K562 (cell line): ENCODE data around the gene TRABD. TPM values are rescaled to one million over a fixed set of nuclear protein-coding genes. Genes with fewer than 3 reads are reported as not detected.
A peak's percentile ranks its signal among the peaks of the same experiment; 100 is the strongest.

ENCODE experiments used
- ATF1 ChIP-seq, 2 experiments: fragments of 450-650 bp in 1 of 2; IDR thresholded peaks; 2 replicates each; pipeline ENCODE4 v1.6.1; 2016; ENCODE audit warnings: missing compliant biosample characterization in 1 of 2, missing genetic modification characterization in 1 of 2
- ATF7 ChIP-seq: fragments of 450-650 bp; IDR thresholded peaks from 2 replicates; pipeline ENCODE4 v1.7.1; 2014; ENCODE audit warnings: mild to moderate bottlenecking, moderate library complexity
- E2F6 ChIP-seq, 2 experiments: IDR thresholded peaks; 2 replicates each; pipeline ENCODE4 v1.6.1; 2011; ENCODE audit warnings: borderline replicate concordance in 1 of 2, control low read depth in 1 of 2, low read depth in 1 of 2, low read length in 1 of 2, mild to moderate bottlenecking in 1 of 2, mixed read lengths in 1 of 2, moderate library complexity in 1 of 2; ENCODE audit not compliant: insufficient read depth in 1 of 2, insufficient read length in 1 of 2, poor library complexity in 1 of 2, severe bottlenecking in 1 of 2; ENCODE audit errors: extremely low read depth in 1 of 2
- GABPA ChIP-seq: fragments of 200-800 bp; sonication (Bioruptor generic); conservative IDR thresholded peaks from 2 replicates; pipeline ENCODE4 v1.6.1; 2016; ENCODE audit warnings: low read depth, missing genetic modification characterization, missing compliant biosample characterization
- HMGN3 ChIP-seq: IDR thresholded peaks from 2 replicates; pipeline ENCODE4 v1.6.1; 2011; ENCODE audit warnings: borderline replicate concordance, low read depth, mild to moderate bottlenecking, mixed read lengths, low read length; ENCODE audit not compliant: insufficient read length; ENCODE audit errors: extremely low read depth
- NR0B1 ChIP-seq: fragments of 450-650 bp; IDR thresholded peaks from one replicate; pipeline ENCODE4 v1.6.1; 2018; ENCODE audit warnings: mild to moderate bottlenecking, moderate library complexity; ENCODE audit not compliant: partially characterized antibody
- PHF8 ChIP-seq: fragments of 200-600 bp; sonication (generic); IDR thresholded peaks from 2 replicates; pipeline ENCODE4 v1.6.1; 2012; ENCODE audit warnings: mixed run types, mild to moderate bottlenecking, inconsistent platforms, low read length, moderate library complexity, borderline replicate concordance
- PKNOX1 ChIP-seq: fragments of 450-650 bp; IDR thresholded peaks from 2 replicates; pipeline ENCODE4 v1.6.1; 2016
- POLR2AphosphoS5 ChIP-seq: IDR thresholded peaks from 2 replicates; pipeline ENCODE4 v1.6.1; 2011; ENCODE audit warnings: mild to moderate bottlenecking, low read depth, low read length, moderate library complexity; ENCODE audit not compliant: control insufficient read depth, insufficient read depth
- RBM25 ChIP-seq: fragments of 200-400 bp; formaldehyde crosslinking; IDR thresholded peaks from 2 replicates; pipeline ENCODE4 v1.6.1; 2018; ENCODE audit warnings: low read length, low read depth, moderate library complexity; ENCODE audit not compliant: severe bottlenecking
- SIX5 ChIP-seq, 2 experiments: IDR thresholded peaks; 2 replicates each; pipeline ENCODE4 v1.6.1; 2011; ENCODE audit warnings: low read length in 2 of 2, borderline replicate concordance in 1 of 2, low read depth in 1 of 2, mild to moderate bottlenecking in 1 of 2, moderate library complexity in 1 of 2; ENCODE audit not compliant: insufficient read depth in 1 of 2
- ZNF197 ChIP-seq: fragments of 200-800 bp; sonication (Bioruptor generic); IDR thresholded peaks from 2 replicates; pipeline ENCODE4 v1.6.1; 2016; ENCODE audit warnings: low read depth, missing genetic modification characterization, missing compliant biosample characterization
- polyA plus RNA-seq, 8 experiments: library from polyadenylated mRNA; depleted of rRNA in 4 of 8; stranded (reverse) in 5 of 8; unstranded in 3 of 8; fragments of >200 nt; fragmentation: Nextera tagmentation in 2 of 8; fragmentation: Illumina TruSeq in 1 of 8; extraction: Ambion mirVana in 2 of 8; extraction: Trizol in 1 of 8; gene quantifications; 2 replicates each; pipeline versions ENCODE4 v1.2.1 to v1.2.3, GENCODE V29; 2011 to 2014; ENCODE audit warnings: inconsistent platforms in 1 of 8, missing spikeins in 1 of 8
- total RNA-seq, 7 experiments: library from RNA; depleted of rRNA in 6 of 7; stranded (reverse); fragments of >200 nt in 6 of 7; fragmentation: Illumina TruSeq in 2 of 7; extraction: Trizol in 2 of 7; gene quantifications; 2 replicates each; pipeline versions ENCODE4 v1.2.1 to v1.2.3, GENCODE V29; 2011 to 2021; ENCODE audit warnings: low replicate concordance in 1 of 7

TRABD gene
- total and polyA plus RNA-seq, 9 of the 15 experiments (the other 6 are each of a cell fraction or from before 2014, with no cell fraction given): 0.08 to 62.9 (median 14.0) TPM

- TF ChIP-seq E2F6 (IDR thresholded peaks at IDR 0.05; ENCODE audit: borderline replicate concordance in 1 of 2, extremely low read depth in 1 of 2, insufficient read depth in 1 of 2, insufficient read length in 1 of 2, low read depth in 1 of 2, low read length in 1 of 2, poor library complexity in 1 of 2, severe bottlenecking in 1 of 2): peak in 1 of 2 experiments; percentile 43
- peak; percentile 5 for TF ChIP-seq HMGN3
- TF ChIP-seq ZNF197: no peak
- peak; percentile 76; the same call in 1 of the 2 replicates for TF ChIP-seq PHF8
- peak; percentile 98 for TF ChIP-seq PKNOX1
- peak in 1 of 2 experiments; percentile 43; a peak in 1 of 4 replicates for TF ChIP-seq SIX5 (IDR thresholded peaks at IDR 0.05; ENCODE audit: borderline replicate concordance in 1 of 2, insufficient read depth in 1 of 2, low read depth in 1 of 2, low read length in 2 of 2)
- peak; percentile 97 for TF ChIP-seq GABPA (tag)
- TF ChIP-seq ATF7: peak; percentile 24
- 0 out of 2 replicates have a peak, but pooled peaks have one; percentile 34 for TF ChIP-seq POLR2AphosphoS5
- no peak for TF ChIP-seq ATF1 (CRISPR knock-in tag; IDR thresholded peaks at IDR 0.05)
- TF ChIP-seq ATF1 (tag; IDR thresholded peaks at IDR 0.05): peak; percentile 59
- TF ChIP-seq RBM25: peak; percentile 99
- no peak for TF ChIP-seq NR0B1
Observed at GRCh38 chr22:50200461-50201190, 14.9 kb downstream of the TRABD start, which contains the start of gene SELENOO (continued).
